Left renal cortex interstitium (tissue), 4 donors: ENCODE measurements around the gene PDXP. TPM values are rescaled to one million over a fixed set of nuclear protein-coding genes. Genes with fewer than 3 reads are reported as not detected.
"Not testable (repeated sequence)": the region's sequence is repeated elsewhere in the genome, so short reads cannot be mapped to it uniquely, and the experiment has no call there.

Experiments used
- DNase-seq, 4 donors: peaks; one replicate each; pipeline ENCODE4 v3.0.0-alpha.2; 2013; ENCODE audit warnings: low read depth in 4 of 4, low spot score in 2 of 4, missing footprints in 1 of 4
- polyA plus RNA-seq, 4 donors: library from polyadenylated mRNA; unstranded; fragments of 120-200 nt; gene quantifications; one replicate each; pipeline ENCODE4 v1.2.1, GENCODE V29; 2013; ENCODE audit not compliant: insufficient read length in 4 of 4

The PDXP gene
- polyA plus RNA-seq, 4 donors, result 16.7 to 22.7 (median 18.4) TPM

DNA sequence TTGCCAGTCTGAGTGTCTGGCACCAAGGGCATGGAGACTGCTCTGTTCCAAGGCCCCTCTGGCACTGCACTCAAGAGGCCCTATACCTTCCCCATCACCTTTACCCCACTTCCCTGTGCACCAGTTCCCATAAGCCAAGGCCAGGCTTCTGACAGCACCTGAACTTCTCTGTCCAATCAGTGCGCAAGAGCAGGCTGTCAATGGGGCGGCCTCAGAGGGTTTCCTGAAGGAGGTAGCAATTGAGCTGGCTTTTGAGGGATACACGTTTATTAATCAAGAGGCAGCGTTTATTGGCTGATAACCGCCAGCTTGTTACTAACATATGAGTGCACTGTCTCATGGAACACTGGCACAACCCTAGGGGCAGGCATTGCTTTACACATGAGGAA lies 17.0 kb upstream of the PDXP start:
- no peak for DNase-seq

DNA sequence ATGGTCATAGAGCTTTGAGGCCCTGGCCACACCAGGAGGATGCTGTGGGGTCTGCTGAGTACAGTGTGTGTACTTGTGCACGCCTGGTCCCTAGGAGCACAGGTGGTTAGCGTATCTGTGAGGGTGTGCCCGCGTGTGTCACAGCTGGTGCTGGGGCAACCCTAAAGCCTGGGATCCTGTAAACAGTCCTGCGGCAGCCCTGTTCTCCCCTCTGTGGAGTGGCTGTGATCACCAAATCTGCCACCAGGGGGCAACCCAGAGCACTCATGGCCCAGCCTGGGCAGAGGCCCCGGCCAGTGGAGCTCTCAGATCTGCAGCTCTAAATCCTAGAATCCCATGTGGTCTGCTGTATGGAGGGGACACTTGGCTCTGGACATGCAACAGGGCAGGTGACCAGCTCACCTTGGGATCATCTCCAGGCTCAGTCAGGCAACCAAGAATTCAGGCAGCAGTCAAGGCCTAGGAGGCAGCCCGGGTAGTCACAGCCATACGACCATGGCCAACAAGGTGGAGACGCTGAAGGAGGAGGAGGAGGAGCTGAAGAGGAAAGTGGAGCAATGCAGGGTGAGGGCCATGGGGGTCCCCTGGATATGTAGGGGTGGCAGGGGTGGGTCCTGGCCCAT lies 15.2 kb upstream of the PDXP start:
- DNase-seq, result peak in 1 of 4 donors; percentile 66

DNA sequence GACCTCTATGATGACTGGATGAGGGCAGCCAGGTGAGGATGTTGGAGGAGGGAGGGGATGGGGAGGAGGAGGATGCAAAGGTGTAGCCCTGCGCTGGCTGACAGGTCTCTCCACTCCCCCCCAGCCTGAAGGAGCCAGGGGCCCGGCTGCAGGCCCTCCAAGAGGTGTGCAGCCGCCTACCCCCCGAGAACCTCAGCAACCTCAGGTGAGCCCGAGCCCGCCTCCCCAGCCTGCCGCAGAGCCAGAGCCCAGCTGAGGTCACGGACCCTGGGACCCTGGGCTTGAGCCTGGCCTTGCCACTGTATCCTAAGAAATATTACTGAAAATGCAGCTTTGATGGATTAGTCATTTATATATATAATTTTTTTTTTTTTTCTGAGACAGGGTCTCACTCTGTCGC lies 11.2 kb upstream of the PDXP start:
- no peak for DNase-seq

DNA sequence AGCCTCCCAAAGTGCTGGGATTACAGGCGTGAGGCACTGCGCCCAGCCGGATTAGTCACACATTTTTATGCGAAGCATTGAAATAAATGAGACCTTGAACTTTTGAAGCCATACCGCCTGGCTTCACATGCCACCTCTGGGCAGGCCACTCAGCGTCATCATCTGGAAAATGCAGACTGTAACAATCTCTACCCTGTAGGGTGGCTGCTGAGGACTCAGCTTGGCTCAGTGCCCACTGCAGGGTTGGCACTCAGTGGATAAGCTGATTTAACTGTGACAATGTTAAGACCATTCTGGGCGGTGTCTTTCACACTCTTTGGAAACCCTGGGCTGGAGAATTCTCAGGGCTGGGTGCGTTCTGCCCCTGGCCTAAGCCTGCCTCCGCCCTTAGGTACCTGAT lies 10.6 kb upstream of the PDXP start:
- no peak for DNase-seq

DNA sequence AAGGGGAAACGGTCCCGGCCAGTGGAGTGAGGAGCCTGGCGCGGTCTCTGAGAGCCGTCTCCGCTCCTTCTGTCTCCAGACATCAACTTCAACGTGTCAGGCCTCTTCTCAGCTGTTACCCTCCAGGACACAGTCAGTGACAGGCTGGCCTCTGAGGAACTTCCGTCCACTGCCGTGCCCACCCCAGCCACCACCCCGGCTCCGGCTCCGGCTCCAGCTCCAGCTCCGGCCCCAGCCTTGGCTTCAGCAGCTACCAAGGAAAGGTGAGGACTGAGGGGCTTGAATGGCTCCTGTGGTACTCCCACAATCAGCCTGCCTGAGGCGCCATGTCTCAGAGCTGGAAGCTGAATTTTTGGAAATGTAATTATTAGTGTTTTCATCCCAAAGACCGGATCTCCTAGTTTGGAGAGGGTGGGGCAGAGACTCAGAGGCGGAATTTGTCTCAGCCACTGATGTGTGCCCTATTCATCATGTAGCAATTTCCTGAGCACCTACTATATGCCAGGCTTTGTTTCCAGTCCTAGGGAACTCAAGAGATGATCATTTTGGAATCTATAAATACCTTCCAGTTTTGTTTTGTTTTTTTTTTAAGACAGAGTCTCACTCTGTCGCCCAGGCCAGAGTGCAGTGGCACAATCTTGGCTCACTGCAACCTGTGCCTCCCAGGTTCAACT lies 7.9 kb upstream of the PDXP start:
- DNase-seq, result no peak

DNA sequence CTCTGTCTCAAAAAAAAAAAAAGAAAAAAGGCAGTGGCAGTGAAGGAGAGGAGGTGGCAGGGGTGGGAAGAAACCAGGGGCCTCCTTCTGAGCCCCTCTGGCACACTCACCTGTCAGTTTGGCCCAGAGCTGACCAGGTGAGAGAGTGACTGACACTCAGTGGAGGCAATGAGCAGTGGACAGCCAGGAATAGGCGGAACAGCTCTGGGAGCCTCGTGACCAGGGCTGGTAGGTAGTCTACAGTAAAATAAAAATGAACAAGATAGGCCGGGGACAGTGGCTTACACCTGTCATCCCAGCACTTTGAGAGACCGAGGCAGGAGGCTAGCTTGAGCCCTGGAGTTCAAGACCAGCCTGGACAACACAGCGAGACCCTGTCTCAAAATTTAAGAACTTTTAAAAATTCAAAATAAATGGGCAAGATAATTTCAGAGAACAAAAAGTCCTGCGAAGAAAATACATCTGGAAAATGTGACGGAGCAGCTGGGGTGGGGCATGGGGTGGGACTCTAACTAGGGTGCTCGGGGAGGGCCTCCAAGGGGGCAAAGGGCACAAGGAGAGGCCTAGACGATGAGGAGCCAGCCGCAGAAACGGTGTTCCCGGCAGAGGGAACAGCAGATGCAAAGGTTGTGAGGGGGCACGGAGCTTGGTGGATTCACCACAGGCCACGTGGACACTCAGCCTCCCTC lies 3.8 kb upstream of the PDXP start:
- no peak for DNase-seq

DNA sequence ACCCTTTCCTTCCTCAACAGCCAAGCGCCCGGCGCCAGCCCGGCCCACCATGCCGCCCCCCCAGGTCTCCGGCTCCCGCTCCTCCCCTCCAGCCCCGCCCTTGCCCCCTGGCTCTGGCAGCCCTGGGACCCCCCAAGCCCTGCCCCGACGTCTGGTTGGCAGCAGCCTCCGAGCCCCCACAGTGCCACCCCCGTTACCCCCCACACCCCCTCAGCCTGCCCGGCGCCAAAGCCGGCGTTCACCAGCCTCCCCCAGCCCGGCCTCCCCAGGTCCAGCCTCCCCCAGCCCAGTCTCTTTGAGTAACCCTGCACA lies 3.3 kb upstream of the PDXP start:
- DNase-seq, result no peak

DNA sequence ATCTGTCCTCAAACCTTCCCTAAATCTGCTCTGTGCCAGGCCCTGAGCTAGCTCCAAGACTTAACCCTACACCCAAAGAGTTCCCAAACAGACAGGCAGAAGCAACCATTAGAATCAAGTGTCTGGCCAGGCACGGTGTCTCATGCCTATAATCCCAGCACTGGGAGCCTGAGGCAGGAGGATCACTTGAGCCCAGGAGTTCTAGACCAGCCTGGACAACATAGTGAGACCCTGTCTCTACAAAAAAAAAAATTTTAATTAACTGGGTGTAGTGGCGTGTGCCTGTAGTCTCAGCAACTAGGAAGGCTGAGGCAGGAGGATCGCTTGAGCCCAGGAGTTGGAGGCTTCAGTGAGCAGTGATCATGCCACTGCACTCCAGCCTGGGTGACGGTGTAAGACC lies 1.9 kb upstream of the PDXP start:
- not testable (repeated sequence) for DNase-seq

DNA sequence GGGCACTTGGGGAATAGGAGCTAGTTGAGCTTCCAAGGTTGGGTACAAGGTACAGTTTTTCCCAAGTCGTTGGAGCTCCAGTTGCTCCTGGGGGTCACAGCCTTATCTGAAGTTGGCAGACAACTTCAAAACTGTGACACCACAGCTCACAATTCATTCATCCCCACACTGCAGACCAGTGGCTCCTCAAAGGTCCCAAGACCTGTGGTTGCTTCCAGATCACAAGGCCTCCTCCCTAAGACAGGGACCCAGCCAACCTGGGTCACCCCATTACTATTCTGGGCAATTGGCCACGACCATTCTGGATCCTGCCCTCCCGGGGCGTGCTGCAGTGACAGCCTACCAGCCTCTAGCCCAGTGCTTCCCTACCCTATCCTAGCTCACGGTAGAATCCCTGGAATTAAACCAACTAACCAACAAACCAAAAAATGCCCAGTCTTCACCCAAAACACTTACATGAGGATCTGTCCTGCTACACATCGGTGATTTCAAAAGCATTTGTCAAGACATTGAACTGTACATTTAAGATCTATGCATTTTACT lies 862 bp upstream of the PDXP start:
- no peak for DNase-seq

DNA sequence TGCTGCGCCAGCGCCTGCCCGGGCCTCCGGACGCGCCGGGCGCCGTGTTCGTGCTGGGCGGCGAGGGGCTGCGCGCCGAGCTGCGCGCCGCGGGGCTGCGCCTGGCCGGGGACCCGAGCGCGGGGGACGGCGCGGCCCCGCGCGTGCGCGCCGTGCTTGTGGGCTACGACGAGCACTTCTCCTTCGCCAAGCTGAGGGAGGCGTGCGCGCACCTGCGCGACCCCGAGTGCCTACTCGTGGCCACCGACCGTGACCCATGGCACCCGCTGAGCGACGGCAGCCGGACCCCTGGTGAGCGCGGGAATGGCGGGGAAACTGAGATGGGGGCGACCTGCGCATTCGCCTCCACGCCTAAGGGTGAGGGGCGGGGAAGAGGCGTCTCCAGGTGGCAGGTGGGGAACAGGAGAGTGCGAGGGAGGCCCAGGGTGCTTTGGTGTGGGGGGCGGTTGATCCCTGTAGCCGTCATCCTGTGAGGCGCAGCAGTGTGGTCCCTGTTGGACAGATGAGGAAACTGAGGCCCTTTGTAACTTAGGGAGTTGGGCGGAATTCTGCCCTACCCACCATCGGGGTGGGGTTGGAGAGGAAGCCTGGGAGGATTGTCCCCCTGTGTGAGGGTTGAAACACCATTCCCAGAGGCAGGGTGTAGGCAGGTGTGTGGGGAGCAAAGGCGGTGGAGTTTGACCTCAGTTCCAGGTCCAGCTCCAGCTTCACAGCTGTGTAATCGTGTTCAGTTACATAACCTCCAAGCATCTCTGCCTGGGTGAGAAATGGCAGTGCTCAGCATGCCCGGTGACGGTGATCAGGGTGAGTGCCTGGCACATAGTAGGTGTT lies 758 bp downstream of the PDXP start:
- DNase-seq, result no peak

DNA sequence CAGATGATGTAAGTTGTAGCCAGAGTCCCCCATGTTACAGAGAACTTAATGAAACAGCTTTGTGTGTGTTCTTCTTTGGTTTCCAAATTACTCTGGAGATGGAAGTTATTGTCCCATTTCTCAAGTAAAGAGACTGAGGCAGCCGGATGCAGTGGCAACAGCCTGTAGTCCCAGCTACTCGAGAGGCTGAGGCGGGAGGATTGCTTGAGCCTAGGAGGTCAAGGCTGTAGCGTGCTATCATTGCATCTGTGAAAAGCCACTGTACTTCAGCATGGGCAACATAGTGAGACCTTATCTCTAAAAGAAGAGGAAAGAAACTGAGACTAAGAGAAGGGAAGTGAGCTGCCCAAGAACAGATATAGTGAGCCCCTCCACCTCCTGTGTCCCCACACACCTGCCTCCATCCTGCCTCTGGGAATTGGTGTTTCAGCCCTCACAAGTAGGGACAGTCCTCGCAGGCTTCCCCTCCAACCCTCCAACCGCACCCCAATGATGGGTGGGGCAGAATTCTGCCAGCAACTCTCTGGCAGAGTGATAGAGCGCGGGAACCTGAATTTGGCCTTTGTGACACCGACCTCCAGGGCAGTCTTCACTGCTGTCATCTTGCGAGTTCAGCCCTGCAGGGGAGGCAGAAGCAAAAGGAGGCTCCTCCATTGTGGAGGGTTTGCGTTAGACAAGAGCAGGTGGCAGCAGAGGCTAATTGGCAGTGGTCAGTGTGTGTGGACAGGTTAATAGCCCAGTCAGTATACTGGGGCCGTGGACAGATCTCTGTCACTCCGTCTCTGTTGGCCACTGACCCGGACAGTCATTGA lies 1.6 kb downstream of the PDXP start:
- DNase-seq, result no peak

DNA sequence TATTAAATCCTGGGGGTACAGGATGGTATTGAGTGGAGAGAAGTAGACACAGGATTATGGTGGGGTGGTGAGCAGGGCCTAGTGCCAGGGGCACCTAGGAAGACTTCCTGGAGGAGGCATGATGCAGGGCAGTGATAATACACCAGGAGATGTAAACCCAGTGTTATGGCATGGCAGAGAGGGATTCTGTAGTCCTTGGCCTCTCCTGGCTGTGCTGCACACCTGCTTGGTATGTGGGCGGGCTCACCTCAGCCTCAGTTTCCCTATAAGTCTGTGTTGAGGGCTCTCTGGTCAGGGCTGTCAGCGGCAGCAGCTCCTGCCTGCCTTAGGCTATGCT lies 2.2 kb downstream of the PDXP start:
- DNase-seq, result no peak

DNA sequence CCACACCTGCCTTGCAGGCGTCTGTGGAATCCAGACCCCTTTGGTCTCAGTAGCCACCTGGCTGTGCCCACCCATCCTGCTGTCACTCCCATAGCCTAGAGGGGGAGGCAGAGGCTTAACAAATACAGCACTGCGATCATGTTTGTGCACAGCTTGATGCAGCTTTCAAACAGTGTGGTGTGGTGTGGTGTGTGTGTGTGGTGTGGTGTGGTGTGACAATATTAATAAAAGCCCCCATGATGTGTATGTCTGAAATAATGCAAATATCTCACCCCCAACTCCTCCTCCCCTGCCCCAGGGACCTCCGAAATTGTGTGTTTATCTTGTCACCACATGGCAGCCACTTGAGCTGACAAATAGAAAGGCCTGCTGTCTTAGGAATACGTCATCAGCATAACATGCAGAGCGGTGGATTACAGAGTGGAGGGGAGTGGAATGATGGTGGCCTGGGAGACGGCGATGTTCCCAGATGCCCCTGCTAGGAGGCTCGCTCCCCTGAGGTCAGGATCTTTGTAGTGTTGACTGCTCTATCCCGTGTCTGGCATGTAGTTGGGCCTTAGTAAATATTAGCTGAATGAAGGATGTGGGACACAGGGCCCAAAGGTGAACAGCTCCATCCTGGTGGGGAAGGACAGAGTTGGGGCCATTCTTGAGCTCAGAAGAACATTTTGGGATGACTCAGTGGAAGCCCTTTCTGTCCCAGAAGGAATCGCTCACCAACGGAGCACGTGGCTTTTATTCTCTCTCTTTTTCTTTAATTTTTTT lies 2.8 kb downstream of the PDXP start:
- no peak for DNase-seq

DNA sequence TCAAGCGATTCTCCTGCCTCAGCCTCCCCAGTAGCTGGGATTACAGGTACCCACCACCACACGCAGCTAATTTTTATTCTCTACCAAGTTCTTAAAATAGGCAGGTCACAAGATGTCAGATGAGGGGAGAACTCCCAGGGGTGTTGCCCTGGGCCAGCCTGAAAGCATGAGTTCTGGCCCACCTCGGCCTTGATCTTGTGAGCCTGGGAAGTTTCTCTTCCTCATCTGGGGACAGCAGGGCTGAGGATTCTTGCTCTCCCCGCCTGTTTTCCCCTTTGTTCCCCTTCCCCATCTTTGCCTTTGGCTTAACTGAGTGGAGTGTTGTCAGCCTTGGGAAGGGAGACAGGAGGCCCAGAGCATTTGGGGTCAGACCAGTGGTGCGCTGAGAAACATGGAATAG lies 3.5 kb downstream of the PDXP start:
- no peak for DNase-seq

DNA sequence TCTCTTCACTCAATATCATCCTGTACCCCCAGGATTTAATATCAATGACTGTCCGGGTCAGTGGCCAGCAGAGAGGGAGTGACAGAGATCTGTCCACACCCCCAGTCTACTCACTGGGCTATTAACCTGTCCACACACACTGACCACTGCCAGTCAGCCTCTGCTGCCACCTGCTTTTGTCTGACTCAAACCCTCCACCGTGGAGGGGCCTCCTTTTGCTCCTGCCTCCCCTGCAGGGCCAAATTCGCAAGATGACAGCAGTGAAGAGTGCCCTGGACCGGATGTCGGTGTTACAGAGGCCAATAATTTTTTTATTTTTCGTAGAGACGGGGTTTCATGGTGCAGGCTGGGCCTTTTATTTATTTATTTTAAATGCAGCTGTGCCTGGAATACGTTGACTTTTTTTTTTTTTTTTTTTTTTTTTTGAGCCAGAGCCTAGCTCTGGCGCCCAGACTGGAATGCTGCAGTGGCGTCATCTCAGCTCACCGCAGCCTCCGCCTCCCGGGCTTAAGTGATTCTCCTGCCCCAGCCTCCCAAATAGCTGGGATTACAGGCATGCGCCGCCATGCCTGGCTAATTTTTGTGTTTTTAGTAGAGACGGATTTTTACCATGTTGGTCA lies 5.1 kb downstream of the PDXP start:
- DNase-seq, result no peak

DNA sequence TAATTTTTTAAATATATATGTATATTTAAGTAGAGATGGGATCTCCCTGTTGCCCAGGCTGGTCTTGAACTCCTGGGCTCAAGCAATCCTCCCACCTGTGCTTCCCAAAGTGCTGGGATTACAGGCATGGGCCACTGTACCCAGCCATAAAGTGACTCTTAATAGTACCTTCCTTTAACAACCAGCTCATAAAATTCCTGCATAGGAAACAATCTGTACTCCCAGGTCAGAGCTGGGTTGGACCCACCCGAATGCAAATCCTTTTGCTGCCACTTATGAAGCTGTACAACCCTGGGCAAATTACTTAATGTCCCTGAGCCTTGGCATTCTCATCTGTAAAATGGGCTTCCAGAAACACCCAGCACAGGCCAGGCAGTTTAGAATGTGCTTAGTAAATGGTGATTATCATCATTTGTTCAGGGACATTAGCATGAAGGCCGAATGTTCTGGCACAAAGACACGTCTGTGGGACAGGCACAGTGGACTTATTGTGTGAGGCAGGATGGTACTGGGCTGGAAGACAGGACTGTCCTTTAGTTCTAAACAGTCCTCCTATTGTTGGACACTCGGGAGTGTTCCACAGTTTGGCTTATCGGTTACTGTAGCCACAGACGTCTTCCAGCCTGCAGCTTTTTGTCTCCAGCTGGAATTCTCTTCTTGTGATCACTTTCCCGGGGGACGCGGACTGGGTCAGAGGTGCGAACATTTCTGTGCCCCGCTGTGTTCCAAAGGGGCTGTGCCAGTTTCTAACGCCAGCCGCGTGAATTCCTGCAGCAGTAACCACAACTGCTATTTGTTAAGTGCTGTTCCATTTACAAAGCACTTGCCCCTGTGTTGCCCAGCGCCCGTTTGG lies 6.0 kb downstream of the PDXP start:
- no peak for DNase-seq

DNA sequence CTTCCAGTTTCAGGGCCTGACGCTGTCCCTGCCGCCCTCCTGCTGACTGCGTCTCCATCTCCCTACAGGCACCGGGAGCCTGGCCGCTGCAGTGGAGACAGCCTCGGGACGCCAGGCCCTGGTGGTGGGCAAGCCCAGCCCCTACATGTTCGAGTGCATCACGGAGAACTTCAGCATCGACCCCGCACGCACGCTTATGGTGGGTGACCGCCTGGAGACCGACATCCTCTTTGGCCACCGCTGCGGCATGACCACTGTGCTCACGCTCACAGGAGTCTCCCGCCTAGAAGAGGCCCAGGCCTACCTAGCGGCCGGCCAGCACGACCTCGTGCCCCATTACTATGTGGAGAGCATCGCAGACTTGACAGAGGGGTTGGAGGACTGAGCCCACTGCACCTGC lies 7.0 kb downstream of the PDXP start:
- DNase-seq, result no peak

DNA sequence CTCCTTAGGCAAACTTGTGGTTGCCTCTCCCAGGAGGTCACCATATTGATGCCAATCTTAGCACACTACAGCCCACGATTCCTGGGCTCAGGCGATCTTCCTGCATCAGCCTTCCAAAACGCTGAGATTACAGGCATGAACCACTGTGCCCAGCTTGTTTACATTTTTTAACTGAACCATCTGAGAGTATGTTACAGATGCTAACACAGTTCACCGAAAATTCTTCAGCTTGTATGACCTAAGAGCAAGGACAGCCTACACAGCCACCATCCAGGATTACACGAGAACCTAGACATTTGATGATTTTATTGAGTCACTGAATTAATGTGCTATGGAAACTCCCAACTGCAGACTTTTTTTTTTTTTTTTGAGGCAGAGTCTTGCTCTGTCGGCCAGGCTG lies 11.1 kb downstream of the PDXP start:
- DNase-seq, result no peak
